H9 (cell line): ENCODE data around the gene GABARAP. TPM values are rescaled to one million over a fixed set of nuclear protein-coding genes. Genes with fewer than 3 reads are reported as not detected.

Source experiments
- DNase-seq: peaks from one replicate; pipeline ENCODE4 v3.0.0-alpha.2; 2017
- H2AFZ ChIP-seq: one replicate; pipeline ENCODE4 v1.6.1; 2013; ENCODE audit warnings: mild to moderate bottlenecking, low read length, control low read depth, moderate library complexity
- H2AK5ac ChIP-seq: 2 replicates; pipeline ENCODE4 v1.6.1; 2013; ENCODE audit warnings: low read length, control low read depth, mixed read lengths; ENCODE audit not compliant: insufficient read length
- H2BK120ac ChIP-seq: one replicate; pipeline ENCODE4 v1.6.1; 2013; ENCODE audit warnings: low read depth, mild to moderate bottlenecking, low read length, control low read depth, inconsistent platforms; ENCODE audit not compliant: poor library complexity, severe bottlenecking
- H2BK12ac ChIP-seq: 2 replicates; pipeline ENCODE4 v1.6.1; 2013; ENCODE audit warnings: low read length, control low read depth, mixed read lengths, low read depth; ENCODE audit not compliant: insufficient read length
- H2BK15ac ChIP-seq: 2 replicates; pipeline ENCODE4 v1.6.1; 2013; ENCODE audit warnings: low read depth, low read length, control low read depth
- H2BK20ac ChIP-seq: one replicate; pipeline ENCODE4 v1.6.1; 2013; ENCODE audit warnings: low read depth, mild to moderate bottlenecking, low read length, control low read depth, inconsistent platforms; ENCODE audit not compliant: poor library complexity, severe bottlenecking
- H2BK5ac ChIP-seq: 2 replicates; pipeline ENCODE4 v1.6.1; 2013; ENCODE audit warnings: low read length, control low read depth, mixed read lengths; ENCODE audit not compliant: insufficient read length
- H3K14ac ChIP-seq: 2 replicates; pipeline ENCODE4 v1.6.1; 2013; ENCODE audit warnings: low read length, control low read depth; ENCODE audit not compliant: insufficient read depth
- H3K18ac ChIP-seq: 2 replicates; pipeline ENCODE4 v1.6.1; 2013; ENCODE audit warnings: low read depth, mild to moderate bottlenecking, mixed read lengths, low read length, control low read depth; ENCODE audit not compliant: insufficient read length
- H3K23ac ChIP-seq: 2 replicates; pipeline ENCODE4 v1.6.1; 2013; ENCODE audit warnings: low read length, control low read depth, mixed read lengths, low read depth; ENCODE audit not compliant: insufficient read length
- H3K23me2 ChIP-seq: 2 replicates; pipeline ENCODE4 v1.6.1; 2013; ENCODE audit warnings: low read depth, mild to moderate bottlenecking, mixed read lengths, low read length, control low read depth; ENCODE audit not compliant: insufficient read length, poor library complexity, severe bottlenecking
- H3K27ac ChIP-seq: 2 replicates; pipeline ENCODE4 v1.5.1; 2013; ENCODE audit warnings: low read length, control low read depth, mixed read lengths, low read depth; ENCODE audit not compliant: insufficient read length
- H3K27me3 ChIP-seq: 2 replicates; pipeline ENCODE4 v1.6.1; 2013; ENCODE audit warnings: low read length, control low read depth, inconsistent platforms; ENCODE audit not compliant: insufficient read depth
- H3K4ac ChIP-seq: 2 replicates; pipeline ENCODE4 v1.6.1; 2013; ENCODE audit warnings: low read depth, mild to moderate bottlenecking, control low read depth, inconsistent platforms, low read length, moderate library complexity
- H3K4me1 ChIP-seq: 2 replicates; pipeline ENCODE4 v1.6.1; 2013; ENCODE audit warnings: low read length, control low read depth, inconsistent platforms; ENCODE audit not compliant: insufficient read depth
- H3K4me2 ChIP-seq: 2 replicates; pipeline ENCODE4 v1.6.1; 2013; ENCODE audit warnings: low read length, control low read depth, mixed read lengths; ENCODE audit not compliant: insufficient read length, insufficient read depth
- H3K56ac ChIP-seq: 2 replicates; pipeline ENCODE4 v1.6.1; 2013; ENCODE audit warnings: low read depth, mild to moderate bottlenecking, mixed read lengths, low read length, control low read depth; ENCODE audit not compliant: insufficient read length
- H3K79me1 ChIP-seq: 2 replicates; pipeline ENCODE4 v1.6.1; 2013; ENCODE audit warnings: low read depth, mild to moderate bottlenecking, moderate library complexity, low read length, control low read depth, inconsistent platforms; ENCODE audit not compliant: insufficient read depth, poor library complexity, severe bottlenecking
- H3K79me2 ChIP-seq: 2 replicates; pipeline ENCODE4 v1.6.1; 2013; ENCODE audit warnings: low read length, control low read depth, inconsistent platforms; ENCODE audit not compliant: insufficient read depth
- H3K9ac ChIP-seq: 2 replicates; pipeline ENCODE4 v1.6.1; 2013; ENCODE audit warnings: low read length, control low read depth, mixed read lengths; ENCODE audit not compliant: insufficient read length; ENCODE audit errors: extremely low read depth
- H3K9me3 ChIP-seq: one replicate; pipeline ENCODE4 v1.6.1; 2013; ENCODE audit warnings: low read depth, low read length, inconsistent platforms; ENCODE audit not compliant: control insufficient read depth
- H3T11ph ChIP-seq: one replicate; pipeline ENCODE4 v1.6.1; 2013; ENCODE audit warnings: mild to moderate bottlenecking, low read length, control low read depth, inconsistent platforms
- H4K20me1 ChIP-seq: one replicate; pipeline ENCODE4 v1.6.1; 2013; ENCODE audit not compliant: control insufficient read depth, insufficient read length, insufficient read depth
- H4K5ac ChIP-seq: 2 replicates; pipeline ENCODE4 v1.6.1; 2013; ENCODE audit warnings: low read depth, mild to moderate bottlenecking, mixed read lengths, low read length, control low read depth; ENCODE audit not compliant: insufficient read length
- H4K8ac ChIP-seq: replicated peaks from 2 replicates; pipeline ENCODE4 v1.6.1; 2013; ENCODE audit warnings: low read length, control low read depth, mixed read lengths, low read depth; ENCODE audit not compliant: insufficient read length
- H4K91ac ChIP-seq: 2 replicates; pipeline ENCODE4 v1.6.1; 2013; ENCODE audit warnings: low read depth, mild to moderate bottlenecking, moderate library complexity, mixed read lengths, low read length, control low read depth; ENCODE audit not compliant: insufficient read length
- H3K27ac Mint-ChIP-seq, 3 experiments: 2 replicates in 2 of 3; 3 replicates in 1 of 3; pipeline ENCODE4 v1.8.0; 2020 to 2021; ENCODE audit warnings: mixed read lengths in 3 of 3, mild to moderate bottlenecking in 1 of 3, moderate library complexity in 1 of 3
- H3K27me3 Mint-ChIP-seq: 2 replicates; pipeline ENCODE4 v1.8.0; 2021; ENCODE audit warnings: low read depth, mild to moderate bottlenecking, moderate library complexity, mixed read lengths
- H3K36me3 Mint-ChIP-seq, 3 experiments: 2 replicates in 2 of 3; 3 replicates in 1 of 3; pipeline ENCODE4 v1.8.0; 2020 to 2021; ENCODE audit warnings: low read depth in 3 of 3, mixed read lengths in 3 of 3; ENCODE audit not compliant: insufficient read depth in 1 of 3
- H3K4me1 Mint-ChIP-seq, 2 experiments: 2 replicates each; pipeline ENCODE4 v1.8.0; 2020; ENCODE audit warnings: mixed read lengths in 2 of 2
- H3K4me3 Mint-ChIP-seq, 2 experiments: 2 replicates in 1 of 2; 3 replicates in 1 of 2; pipeline ENCODE4 v1.8.0; 2020 to 2021; ENCODE audit warnings: mild to moderate bottlenecking in 2 of 2, mixed read lengths in 2 of 2, moderate library complexity in 1 of 2
- H3K9me3 Mint-ChIP-seq, 2 experiments: 2 replicates in 1 of 2; 3 replicates in 1 of 2; pipeline ENCODE4 v1.8.0; 2020; ENCODE audit warnings: mild to moderate bottlenecking in 2 of 2, mixed read lengths in 2 of 2, moderate library complexity in 1 of 2
- WGBS: extraction: QIAGEN DNeasy Blood & Tissue Kit; methylation state at CpG from one replicate; pipeline ENCODE4 v1.1.7; 2013; ENCODE audit warnings: missing lambda C conversion rate, low lambda C conversion rate, mixed read lengths; ENCODE audit not compliant: insufficient read length; ENCODE audit errors: extremely low coverage; 5-methylcytosine and 5-hydroxymethylcytosine counted together
- total RNA-seq: library from RNA; stranded (reverse); gene quantifications from 2 replicates; pipeline ENCODE4 v1.2.1, GENCODE V29; 2021
- TF ChIP-seq, protein P1 (sequence below): fragments of 200-600 bp; sonication (generic); conservative IDR thresholded peaks from 3 replicates; pipeline ENCODE4 v1.8.0; 2021; ENCODE audit warnings: antibody characterized with exemption, mild to moderate bottlenecking

Gene GABARAP
- total RNA-seq, 1 experiment from 2014 or later: 261 TPM

GRCh38 chr17:7260151-7260550 is 17.9 kb upstream of the GABARAP start:
- Histone ChIP-seq H3K18ac (no peak overlapping the region), H2AFZ (no peak overlapping the region), H2BK15ac (no peak overlapping the region), H2BK5ac (no peak overlapping the region), H2BK12ac (no peak overlapping the region), H3K23me2 (peaks cover 25% of the 10 kb centered on the region), H2BK120ac (no peak overlapping the region), H3K4ac (no peak overlapping the region), H4K5ac (no peak overlapping the region), H2BK20ac (no peak overlapping the region), H4K8ac (no peak overlapping the region), H3K4me1 (peaks cover 4% of the 10 kb centered on the region; the same call in 1 of the 2 replicates), H3K79me1 (no peaks in the 10 kb centered on the region), H3K79me2 (peaks cover 8% of the 10 kb centered on the region; the same call in 1 of the 2 replicates), H3K9ac (peak overlapping the region; percentile 44), H3K4me2 (peak overlapping the region; percentile 76), H3K27ac (no peak overlapping the region), H3K23ac (no peak overlapping the region), H3K56ac (no peak overlapping the region), H2AK5ac (no peak overlapping the region), H4K91ac (no peak overlapping the region), H3K27me3 (no peaks in the 10 kb centered on the region), H4K20me1 (no peaks in the 10 kb centered on the region), H3K9me3 (no peaks in the 10 kb centered on the region), H3T11ph (no peak overlapping the region), H3K14ac (no peak overlapping the region; the same call in 1 of the 2 replicates)
- no CpG with 5 or more reads among the region's 4 CpGs for WGBS
- peaks cover 12 to 51% (median 38%) of the 10 kb centered on the region in 3 experiments for H3K36me3 Mint-ChIP-seq
- no peak for DNase-seq
- H3K27ac Mint-ChIP-seq: peak overlapping the region in 1 of 3 experiments; percentile 98; a peak in 3 of 7 replicates
- peaks cover 2% of the 10 kb centered on the region for H3K27me3 Mint-ChIP-seq
- H3K4me1 Mint-ChIP-seq: peaks cover 24 to 38% of the 10 kb centered on the region in 2 experiments
- TF ChIP-seq, protein P1, sequence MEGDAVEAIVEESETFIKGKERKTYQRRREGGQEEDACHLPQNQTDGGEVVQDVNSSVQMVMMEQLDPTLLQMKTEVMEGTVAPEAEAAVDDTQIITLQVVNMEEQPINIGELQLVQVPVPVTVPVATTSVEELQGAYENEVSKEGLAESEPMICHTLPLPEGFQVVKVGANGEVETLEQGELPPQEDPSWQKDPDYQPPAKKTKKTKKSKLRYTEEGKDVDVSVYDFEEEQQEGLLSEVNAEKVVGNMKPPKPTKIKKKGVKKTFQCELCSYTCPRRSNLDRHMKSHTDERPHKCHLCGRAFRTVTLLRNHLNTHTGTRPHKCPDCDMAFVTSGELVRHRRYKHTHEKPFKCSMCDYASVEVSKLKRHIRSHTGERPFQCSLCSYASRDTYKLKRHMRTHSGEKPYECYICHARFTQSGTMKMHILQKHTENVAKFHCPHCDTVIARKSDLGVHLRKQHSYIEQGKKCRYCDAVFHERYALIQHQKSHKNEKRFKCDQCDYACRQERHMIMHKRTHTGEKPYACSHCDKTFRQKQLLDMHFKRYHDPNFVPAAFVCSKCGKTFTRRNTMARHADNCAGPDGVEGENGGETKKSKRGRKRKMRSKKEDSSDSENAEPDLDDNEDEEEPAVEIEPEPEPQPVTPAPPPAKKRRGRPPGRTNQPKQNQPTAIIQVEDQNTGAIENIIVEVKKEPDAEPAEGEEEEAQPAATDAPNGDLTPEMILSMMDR: no peak
- H3K9me3 Mint-ChIP-seq: peaks cover 0 to 4% of the 10 kb centered on the region in 2 experiments; a peak in 1 of 5 replicates
- H3K4me3 Mint-ChIP-seq: peak overlapping the region; percentile 86 to 93
